Muscle of arm (tissue), 12 donors: ENCODE measurements around the gene SPDYC. TPM values are rescaled to one million over a fixed set of nuclear protein-coding genes. Genes with fewer than 3 reads are reported as not detected.
"Not testable (repeated sequence)": the region's sequence is repeated elsewhere in the genome, so short reads cannot be mapped to it uniquely, and the experiment has no call there.

Experiments
- DNase-seq: peaks from one replicate; pipeline ENCODE4 v3.0.0-alpha.2; 2013
- polyA plus RNA-seq, 12 donors: library from polyadenylated mRNA; unstranded; fragments of 120-200 nt; gene quantifications; one replicate each; pipeline ENCODE4 v1.2.1, GENCODE V29; 2013; ENCODE audit not compliant: insufficient read length in 12 of 12

SPDYC gene
- polyA plus RNA-seq, 12 donors, result 0.17 TPM; not detected in 11

DNA sequence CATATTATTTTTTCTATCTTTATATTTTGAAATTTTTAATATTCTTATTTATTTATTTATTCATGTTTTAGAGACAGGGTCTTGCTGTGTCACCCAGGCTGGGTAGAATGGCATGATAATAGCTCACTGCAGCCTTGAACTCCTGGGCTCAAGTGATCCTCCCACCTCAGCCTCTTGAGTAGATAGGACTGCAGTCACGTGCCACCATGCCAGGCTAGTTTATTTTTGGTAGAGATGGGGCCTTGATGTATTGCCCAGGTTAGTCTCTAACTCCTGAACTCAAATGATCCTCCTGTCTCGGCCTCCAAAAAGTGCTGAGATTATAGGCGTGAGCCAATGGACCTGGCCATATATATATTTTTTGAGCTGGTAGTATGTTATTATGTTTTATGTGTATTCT, 2.4 kb upstream of the SPDYC start:
- DNase-seq, result no peak

- no peak for DNase-seq
Observed at GRCh38 chr11:65169164-65169641, 830 bp upstream of the SPDYC start.

- DNase-seq, result no peak
Observed at GRCh38 chr11:65172600-65172999, 2.6 kb downstream of the SPDYC start.

- not testable (repeated sequence) for DNase-seq
Observed at GRCh38 chr11:65174571-65175010, 4.6 kb downstream of the SPDYC start.

- peak; percentile 67 for DNase-seq
Observed at GRCh38 chr11:65180877-65181568, 11.0 kb downstream of the SPDYC start.

- DNase-seq, result peak; percentile 54
Observed at GRCh38 chr11:65181569-65182257, 11.7 kb downstream of the SPDYC start, which contains the start of gene CAPN1. TSS of gene CAPN1 (plus strand) at chr11:65181928. CDS start at chr11:65182702, 774 bp downstream.

GRCh38 chr11:65182258-65183170, 12.5 kb downstream of the SPDYC start:
- no peak for DNase-seq

DNA sequence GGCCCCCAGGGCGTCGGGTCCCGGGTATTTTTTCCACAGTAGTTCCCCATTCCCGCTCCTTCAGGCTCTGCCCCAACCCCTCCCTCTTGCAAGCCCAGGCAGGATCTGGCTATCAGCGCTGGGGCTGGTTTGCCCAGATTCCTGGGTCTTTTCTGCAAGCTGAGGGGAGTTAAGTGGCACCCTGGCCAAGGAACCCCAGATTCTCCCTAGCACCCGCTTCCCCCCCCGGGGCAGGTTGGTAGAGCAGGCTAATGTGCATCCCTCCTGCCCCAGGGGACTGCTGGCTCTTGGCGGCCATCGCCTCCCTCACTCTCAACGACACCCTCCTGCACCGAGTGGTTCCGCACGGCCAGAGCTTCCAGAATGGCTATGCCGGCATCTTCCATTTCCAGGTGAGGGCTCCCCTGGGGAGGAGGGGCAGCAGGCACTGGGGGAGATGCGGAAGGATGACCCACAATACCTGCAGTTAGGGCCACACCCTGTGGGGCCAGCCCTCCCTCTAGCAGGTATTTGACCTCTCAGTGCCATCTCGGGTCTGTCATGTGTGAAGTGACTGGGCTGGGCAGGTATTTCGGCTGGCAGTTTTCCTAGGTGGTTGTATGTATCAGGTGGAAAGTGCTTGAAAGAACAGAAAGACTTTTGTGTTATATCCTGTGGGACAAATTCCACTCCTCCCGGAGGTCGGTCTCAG, 13.3 kb downstream of the SPDYC start:
- DNase-seq, result no peak

DNA sequence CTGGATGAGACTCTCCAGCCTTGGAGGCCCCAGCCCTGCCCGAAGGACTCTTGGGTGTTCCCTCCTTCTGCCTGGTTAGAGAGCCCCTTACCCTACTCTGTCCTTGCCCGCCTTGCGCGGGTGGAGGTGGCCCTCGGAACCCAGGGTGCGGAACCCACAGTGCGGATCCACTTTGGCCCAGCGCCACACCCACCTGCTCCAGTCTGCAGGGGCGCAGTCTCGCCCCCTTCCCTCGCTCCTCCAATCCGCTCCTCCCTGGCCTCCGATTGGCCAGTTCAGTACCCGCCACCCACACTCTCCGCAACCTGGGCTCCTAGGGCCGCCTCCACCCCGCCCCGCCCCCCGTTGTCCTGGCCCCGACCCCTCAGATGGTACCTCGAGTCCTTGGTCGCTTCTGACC, 14.1 kb downstream of the SPDYC start:
- DNase-seq, result no peak

- no peak for DNase-seq
Observed at GRCh38 chr11:65185171-65185570, 15.1 kb downstream of the SPDYC start.

DNA sequence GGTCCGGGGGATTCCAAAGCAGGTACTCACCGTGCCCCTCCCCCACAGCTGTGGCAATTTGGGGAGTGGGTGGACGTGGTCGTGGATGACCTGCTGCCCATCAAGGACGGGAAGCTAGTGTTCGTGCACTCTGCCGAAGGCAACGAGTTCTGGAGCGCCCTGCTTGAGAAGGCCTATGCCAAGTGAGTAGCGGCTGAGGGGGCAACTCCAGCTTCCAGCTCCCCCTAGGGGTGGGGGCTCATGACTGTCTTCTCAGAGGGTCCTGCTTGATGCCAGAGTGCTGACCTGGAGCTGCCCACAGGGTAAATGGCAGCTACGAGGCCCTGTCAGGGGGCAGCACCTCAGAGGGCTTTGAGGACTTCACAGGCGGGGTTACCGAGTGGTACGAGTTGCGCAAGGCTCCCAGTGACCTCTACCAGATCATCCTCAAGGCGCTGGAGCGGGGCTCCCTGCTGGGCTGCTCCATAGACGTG, 15.9 kb downstream of the SPDYC start:
- no peak for DNase-seq

DNA sequence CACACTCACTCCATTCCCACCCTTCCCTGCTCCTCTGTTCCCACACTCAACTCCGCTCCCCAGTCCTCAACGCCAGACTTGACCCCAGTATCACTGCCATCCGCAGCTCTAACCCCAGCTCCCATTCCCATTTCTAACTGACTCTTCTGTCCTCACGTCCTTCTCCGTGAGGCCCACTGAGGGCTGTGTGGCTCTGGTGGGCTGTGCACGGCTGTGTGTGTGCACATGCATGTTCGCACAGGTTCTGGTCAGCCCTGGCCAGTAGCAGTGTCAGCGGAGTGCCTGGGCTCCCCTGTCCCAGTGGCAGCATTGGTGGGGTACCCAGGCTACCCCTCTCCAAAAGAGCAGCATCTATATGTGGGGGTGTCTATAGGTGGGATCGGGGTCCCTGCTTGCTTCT, 16.7 kb downstream of the SPDYC start:
- no peak for DNase-seq

DNA sequence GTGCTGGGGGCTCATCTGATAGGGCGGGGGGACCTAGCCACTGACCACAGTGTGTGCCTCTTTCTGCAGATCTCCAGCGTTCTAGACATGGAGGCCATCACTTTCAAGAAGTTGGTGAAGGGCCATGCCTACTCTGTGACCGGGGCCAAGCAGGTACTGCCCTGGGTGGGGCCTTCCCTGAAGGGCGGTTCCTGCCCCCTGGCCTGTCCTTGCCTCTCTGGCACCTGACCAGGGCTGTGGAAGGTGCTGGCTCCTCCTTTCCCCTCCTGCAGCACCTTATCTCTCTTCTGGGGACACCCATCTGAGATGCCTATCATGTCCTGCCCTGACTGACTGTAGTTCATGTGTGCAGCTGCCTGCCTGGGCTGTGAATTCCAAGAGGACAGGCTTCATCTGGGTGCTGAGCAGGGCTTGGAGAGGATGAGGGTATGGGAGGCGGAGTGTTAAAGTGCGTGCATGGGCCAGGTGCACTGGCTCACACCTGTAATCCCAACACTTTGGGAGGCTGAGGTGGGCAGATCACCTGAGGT, 17.2 kb downstream of the SPDYC start:
- no peak for DNase-seq

GRCh38 chr11:65187971-65188461, 18.0 kb downstream of the SPDYC start:
- no peak for DNase-seq

- DNase-seq, result no peak
Observed at GRCh38 chr11:65188486-65188885, 18.5 kb downstream of the SPDYC start.

- no peak for DNase-seq
Observed at GRCh38 chr11:65189191-65189590, 19.2 kb downstream of the SPDYC start.

- no peak for DNase-seq
Observed at GRCh38 chr11:65194564-65194963, 24.5 kb downstream of the SPDYC start.

- DNase-seq, result no peak
Observed at GRCh38 chr11:65204143-65204542, 34.1 kb downstream of the SPDYC start.

- DNase-seq, result no peak
Observed at GRCh38 chr11:65204646-65205601, 34.9 kb downstream of the SPDYC start.

- no peak for DNase-seq
Observed at GRCh38 chr11:65205602-65205967, 35.6 kb downstream of the SPDYC start.
